CD4-positive, alpha-beta T cell (primary cell): Measurements from ENCODE around the gene SETD4. TPM values are rescaled to one million over a fixed set of nuclear protein-coding genes. Genes with fewer than 3 reads are reported as not detected.

ENCODE experiments used
- ATAC-seq: fragments of 200-7000 bp; cut with Tn5 transposase; one replicate; pipeline ENCODE4 v1.10.0; 2022; ENCODE audit warnings: mild to moderate bottlenecking; ENCODE audit not compliant: poor library complexity
- CTCF ChIA-PET: fragments of 350-600 bp; sonication (Branson Sonifier 250); formaldehyde crosslinking; loops from one replicate; lab custom pipeline; 2021; ENCODE audit warnings: antibody characterized with exemption, inconsistent platforms; lab: Charles Lee
- POLR2A ChIA-PET: fragments of 350-600 bp; sonication (Branson Sonifier 250); formaldehyde crosslinking; loops from one replicate; lab custom pipeline; 2021; ENCODE audit warnings: antibody characterized with exemption, inconsistent platforms; lab: Charles Lee
- DNase-seq, 14 experiments: peaks; one replicate each; pipeline ENCODE4 v3.0.0-alpha.2; 2013 to 2020; ENCODE audit warnings: mixed read lengths in 2 of 14
- H3K27ac ChIP-seq, 2 donors: one replicate each; pipeline versions ENCODE4 v1.5.1 to v1.7.0; 2013; ENCODE audit warnings: low read length in 2 of 2, low read depth in 1 of 2, mild to moderate bottlenecking in 1 of 2
- H3K27me3 ChIP-seq, 2 experiments: 1 replicate in 1 of 2; 2 replicates in 1 of 2; pipeline versions ENCODE4 v1.6.1 to v1.7.0; 2013; ENCODE audit warnings: low read length in 2 of 2, control low read depth in 1 of 2, mild to moderate bottlenecking in 1 of 2, moderate library complexity in 1 of 2; ENCODE audit not compliant: insufficient read depth in 2 of 2, control insufficient read depth in 1 of 2
- H3K36me3 ChIP-seq: one replicate; pipeline ENCODE4 v1.6.1; 2013; ENCODE audit warnings: low read length, control low read depth; ENCODE audit not compliant: insufficient read depth
- H3K4me1 ChIP-seq: one replicate; pipeline ENCODE4 v1.6.1; 2013; ENCODE audit warnings: low read length, control low read depth; ENCODE audit not compliant: insufficient read depth
- H3K4me3 ChIP-seq: one replicate; pipeline ENCODE4 v1.5.1; 2013; ENCODE audit warnings: mild to moderate bottlenecking, low read length, moderate library complexity
- H3K9me3 ChIP-seq, 2 experiments: 1 replicate in 1 of 2; 2 replicates in 1 of 2; pipeline versions ENCODE4 v1.6.1 to v1.7.0; 2013; ENCODE audit warnings: low read length in 2 of 2, mild to moderate bottlenecking in 2 of 2, control low read depth in 1 of 2, moderate library complexity in 1 of 2; ENCODE audit not compliant: control insufficient read depth in 1 of 2, insufficient read depth in 1 of 2
- H3K27ac Mint-ChIP-seq: one replicate; pipeline ENCODE4 v1.8.0; 2020; ENCODE audit warnings: mixed read lengths
- H3K27me3 Mint-ChIP-seq: one replicate; pipeline ENCODE4 v1.8.0; 2021; ENCODE audit warnings: mixed read lengths
- H3K36me3 Mint-ChIP-seq: one replicate; pipeline ENCODE4 v1.8.0; 2021; ENCODE audit warnings: low read depth, mixed read lengths
- H3K4me1 Mint-ChIP-seq: one replicate; pipeline ENCODE4 v1.8.0; 2021; ENCODE audit warnings: low read depth, mixed read lengths
- H3K4me3 Mint-ChIP-seq: one replicate; pipeline ENCODE4 v1.8.0; 2020; ENCODE audit warnings: mild to moderate bottlenecking, mixed read lengths
- H3K9me3 Mint-ChIP-seq: one replicate; pipeline ENCODE4 v1.8.0; 2020; ENCODE audit warnings: mixed read lengths
- CTCF ChIP-seq: fragments of 200-600 bp; IDR thresholded peaks from one replicate; pipeline ENCODE4 v1.8.0; 2022; ENCODE audit warnings: antibody characterized with exemption, mild to moderate bottlenecking
- intact Hi-C, 2 experiments: fragments of 100-400 bp; cut with DNase I in 1 of 2; cut with micrococcal nuclease in 1 of 2; formaldehyde crosslinking; loops; one replicate each; pipeline versions ENCODE4 v1.15.1 to v1.9.0; 2023 to 2025; cut with DNase I, micrococcal nuclease
- total RNA-seq, 174 experiments: library from RNA in 2 of 174; stranded (reverse) in 2 of 174; gene quantifications; one replicate each; pipeline ENCODE4 v1.2.3 and lab custom pipeline; 2021 to 2026

Gene SETD4
- total RNA-seq, 2 experiments from 2014 or later: 10.8 to 12.3 TPM

GRCh38 chr21:36098182-36098532 lies 37.8 kb upstream of the SETD4 start:
- ChIA-PET POLR2A (no interaction called here), CTCF (no interaction called here)
- H3K27me3 ChIP-seq: no peaks in the 10 kb centered on the region
- no peak overlapping the region for H3K27ac Mint-ChIP-seq
- no peak overlapping the region for H3K27ac ChIP-seq
- H3K27me3 Mint-ChIP-seq: peaks cover 29% of the 10 kb centered on the region
- no peaks in the 10 kb centered on the region for H3K4me1 ChIP-seq
- peaks cover 5% of the 10 kb centered on the region for H3K9me3 Mint-ChIP-seq
- H3K4me1 Mint-ChIP-seq: no peaks in the 10 kb centered on the region
- no peaks in the 10 kb centered on the region for H3K36me3 ChIP-seq
- DNase-seq: no peak
- H3K4me3 Mint-ChIP-seq: no peak overlapping the region
- intact Hi-C loops: no loop called here
- peaks cover 6 to 11% of the 10 kb centered on the region in 2 experiments for H3K9me3 ChIP-seq
- H3K36me3 Mint-ChIP-seq: peaks cover 6% of the 10 kb centered on the region
- no peak for ATAC-seq
- no peak for TF ChIP-seq CTCF
- no peak overlapping the region for H3K4me3 ChIP-seq

- peaks cover 11 to 14% of the 10 kb centered on the region in 2 experiments for H3K9me3 ChIP-seq
- intact Hi-C loops: no loop called here
- Mint-ChIP-seq H3K27me3 (peaks cover 27% of the 10 kb centered on the region), H3K4me3 (no peak overlapping the region), H3K27ac (no peak overlapping the region), H3K36me3 (peaks cover 6% of the 10 kb centered on the region), H3K4me1 (no peaks in the 10 kb centered on the region), H3K9me3 (peaks cover 5% of the 10 kb centered on the region)
- DNase-seq (no peak), ATAC-seq (no peak)
- no peaks in the 10 kb centered on the region for H3K4me1 ChIP-seq
- ChIA-PET CTCF (no interaction called here), POLR2A (interaction anchor here (0.6 kb wide), 1 partner anchor 223 kb away, joined by 3 read pairs; no protein-coding TSS in a partner anchor)
- H3K4me3 ChIP-seq: no peak overlapping the region
- H3K27me3 ChIP-seq: peaks cover 0 to 5% of the 10 kb centered on the region in 2 experiments
- no peak for TF ChIP-seq CTCF
- H3K27ac ChIP-seq: no peak overlapping the region
- H3K36me3 ChIP-seq: no peaks in the 10 kb centered on the region
Measured at GRCh38 chr21:36097427-36098181, 37.3 kb upstream of the SETD4 start.

DNA sequence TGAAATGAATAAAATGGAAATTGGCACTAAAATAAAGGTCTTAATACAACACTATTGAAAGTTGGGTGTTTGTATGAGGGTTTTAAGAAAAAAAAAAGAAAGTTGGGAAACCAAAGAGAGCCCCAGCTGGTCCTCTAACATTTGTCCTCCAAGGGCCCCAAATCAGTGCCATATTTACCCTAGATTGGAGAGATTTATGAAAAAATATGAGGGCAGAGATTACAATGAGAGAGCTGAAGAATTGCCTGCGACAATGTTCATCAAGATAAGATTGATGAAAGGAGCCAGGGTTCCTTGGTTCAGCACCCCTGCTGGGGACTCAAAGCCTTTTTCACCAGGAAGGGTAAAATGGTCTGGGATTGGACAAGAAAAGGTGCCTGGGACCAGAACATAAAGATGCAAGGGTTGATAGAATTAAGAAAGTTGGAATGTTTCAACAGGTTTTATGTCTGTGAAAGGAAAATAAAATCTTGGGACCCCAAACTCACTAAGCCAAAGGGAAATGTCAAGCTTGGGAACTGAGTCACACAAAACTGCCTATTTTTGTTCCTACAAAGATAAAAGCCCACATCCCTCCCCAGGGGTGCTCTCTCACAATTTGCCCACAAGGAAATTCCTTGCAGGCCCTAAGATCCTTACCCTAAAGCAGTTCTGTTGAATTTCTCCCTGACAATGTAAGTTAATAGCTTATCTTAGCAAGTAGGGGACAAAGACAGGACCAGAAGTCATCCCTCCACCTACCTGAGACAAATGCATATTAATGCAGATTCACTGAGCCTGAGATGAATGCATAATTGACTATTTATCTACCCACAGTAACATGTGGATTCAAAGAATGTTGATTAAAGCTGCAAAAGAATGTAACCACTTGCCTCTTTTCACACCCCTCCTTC lies 36.3 kb upstream of the SETD4 start:
- H3K36me3 ChIP-seq: no peaks in the 10 kb centered on the region
- no peaks in the 10 kb centered on the region for H3K4me1 ChIP-seq
- H3K27me3 ChIP-seq: peaks cover 0 to 6% of the 10 kb centered on the region in 2 experiments
- Mint-ChIP-seq H3K36me3 (peaks cover 6% of the 10 kb centered on the region), H3K27ac (no peak overlapping the region), H3K27me3 (peaks cover 23% of the 10 kb centered on the region), H3K9me3 (peaks cover 5% of the 10 kb centered on the region), H3K4me3 (no peak overlapping the region), H3K4me1 (no peaks in the 10 kb centered on the region)
- H3K4me3 ChIP-seq: no peak overlapping the region
- intact Hi-C loops: no loop called here
- DNase-seq: no peak
- peaks cover 11 to 14% of the 10 kb centered on the region in 2 experiments for H3K9me3 ChIP-seq
- H3K27ac ChIP-seq: no peak overlapping the region
- ATAC-seq: no peak
- POLR2A ChIA-PET: interaction anchor here (0.6 kb wide), 1 partner anchor 224 kb away, joined by 3 read pairs; no protein-coding TSS in a partner anchor
- no peak for TF ChIP-seq CTCF
- CTCF ChIA-PET: no interaction called here
